Measurements from ENCODE around the gene VCX3A. TPM values are rescaled to one million over a fixed set of nuclear protein-coding genes. Genes with fewer than 3 reads are reported as not detected.
"Not testable (repeated sequence)": the region's sequence is repeated elsewhere in the genome, so short reads cannot be mapped to it uniquely, and the experiment has no call there.

The VCX3A gene
- not detected for total RNA-seq

DNA sequence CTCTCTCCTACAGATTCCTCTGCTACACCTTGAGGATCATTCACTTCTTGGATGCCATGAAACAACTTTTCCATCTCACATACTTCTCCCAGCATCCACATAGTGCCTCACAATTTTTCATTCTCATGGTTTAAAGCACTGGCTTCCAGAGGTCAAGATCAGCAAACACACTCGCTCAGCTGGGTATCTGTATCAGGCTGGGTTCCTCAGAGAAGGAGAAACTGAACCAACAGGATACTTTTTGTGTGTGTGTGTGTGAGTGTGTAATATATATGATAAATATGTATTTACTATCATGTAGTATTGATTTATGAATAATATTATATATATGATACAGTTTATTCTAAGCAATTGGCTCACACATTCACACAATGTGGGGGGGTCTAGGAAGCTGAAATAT, at the start of gene VCX3A:
TSS of gene VCX3A (minus strand) at position 101 of the 400 bp plus-strand sequence. CDS start 621 bp downstream, outside the sequence.
- not testable (repeated sequence) for H3K27ac Mint-ChIP-seq; H3K9me3 Mint-ChIP-seq; H3K4me3 Mint-ChIP-seq; H3K36me3 Mint-ChIP-seq (ENCODE audit: low read depth); H3K4me1 Mint-ChIP-seq; ATAC-seq (replicated peaks); H3K27me3 Mint-ChIP-seq

DNA sequence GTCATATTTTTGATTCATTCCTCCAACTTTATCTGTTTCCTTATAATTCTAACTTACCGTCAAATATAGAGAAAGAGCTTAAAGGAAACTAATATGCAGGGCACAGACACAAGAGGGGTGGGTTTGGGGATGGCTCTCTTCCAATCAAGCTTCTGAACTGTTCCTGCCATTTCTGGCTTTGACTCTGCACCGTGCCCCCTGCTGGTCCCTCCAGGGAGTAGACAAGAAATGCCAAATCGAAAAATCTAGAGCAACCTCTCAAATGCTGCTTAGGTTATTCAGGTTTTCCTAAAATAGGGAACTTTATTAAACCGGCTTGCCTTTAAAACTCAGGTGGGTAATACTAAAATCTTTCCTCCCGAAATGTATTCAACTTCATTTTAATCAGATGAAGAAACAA, 39.8 kb upstream of the VCX3A start:
- H3K27ac Mint-ChIP-seq = no peak overlapping the region
- H3K4me1 Mint-ChIP-seq = no peaks in the 10 kb centered on the region
- no peaks in the 10 kb centered on the region for H3K9me3 Mint-ChIP-seq
- no peak overlapping the region for H3K4me3 Mint-ChIP-seq
- no peaks in the 10 kb centered on the region for H3K27me3 Mint-ChIP-seq
- ATAC-seq (replicated peaks) = no peak
- no peaks in the 10 kb centered on the region for H3K36me3 Mint-ChIP-seq (ENCODE audit: low read depth)

DNA sequence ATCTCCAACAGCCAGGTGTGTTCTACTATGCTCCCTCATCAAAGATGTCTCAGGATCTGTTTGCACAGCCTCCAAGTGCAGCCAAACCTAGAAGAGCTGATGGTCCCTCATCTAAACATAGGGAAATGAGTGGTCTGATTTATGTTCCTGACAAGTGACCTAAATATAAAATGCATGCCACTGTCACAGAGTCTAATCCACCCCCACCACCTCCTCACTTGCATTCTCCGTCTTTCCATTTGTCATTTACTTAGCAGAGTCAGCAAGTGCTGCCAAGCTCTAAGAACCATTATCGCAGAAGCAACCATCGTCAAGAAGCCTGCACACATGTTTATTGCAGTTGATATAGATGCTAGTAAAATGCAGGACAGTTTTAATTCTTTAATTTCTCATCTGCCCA, 33.1 kb upstream of the VCX3A start:
- no peak overlapping the region for H3K27ac Mint-ChIP-seq
- no peaks in the 10 kb centered on the region for H3K9me3 Mint-ChIP-seq
- no peaks in the 10 kb centered on the region for H3K4me1 Mint-ChIP-seq
- H3K27me3 Mint-ChIP-seq = no peaks in the 10 kb centered on the region
- no peak overlapping the region for H3K4me3 Mint-ChIP-seq
- H3K36me3 Mint-ChIP-seq (ENCODE audit: low read depth) = no peaks in the 10 kb centered on the region
- ATAC-seq (replicated peaks) = no peak

DNA sequence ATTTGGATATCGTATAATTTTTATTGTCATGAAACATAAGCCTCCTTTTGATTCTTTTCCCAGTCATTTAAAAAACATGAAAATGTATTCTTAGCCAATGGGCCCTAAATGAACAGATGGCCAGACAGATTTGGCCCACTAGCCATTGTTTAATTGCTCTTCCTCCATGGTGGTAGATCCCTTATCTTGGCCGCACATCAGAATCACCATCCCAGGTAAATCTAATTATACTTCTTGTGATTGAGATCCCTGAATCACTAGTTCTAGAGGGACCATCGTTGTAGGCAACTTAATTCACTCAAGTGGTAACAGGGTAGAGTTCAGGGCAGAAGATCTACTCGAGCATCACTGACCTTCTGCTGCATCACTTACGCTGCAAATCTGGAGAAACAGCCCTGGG, 24.1 kb upstream of the VCX3A start:
- Mint-ChIP-seq H3K9me3 (peaks cover 1% of the 10 kb centered on the region), H3K27me3 (no peaks in the 10 kb centered on the region), H3K27ac (no peak overlapping the region), H3K4me1 (no peaks in the 10 kb centered on the region), H3K36me3 (ENCODE audit: low read depth) (no peaks in the 10 kb centered on the region), H3K4me3 (no peak overlapping the region)
- ATAC-seq (replicated peaks) = no peak

DNA sequence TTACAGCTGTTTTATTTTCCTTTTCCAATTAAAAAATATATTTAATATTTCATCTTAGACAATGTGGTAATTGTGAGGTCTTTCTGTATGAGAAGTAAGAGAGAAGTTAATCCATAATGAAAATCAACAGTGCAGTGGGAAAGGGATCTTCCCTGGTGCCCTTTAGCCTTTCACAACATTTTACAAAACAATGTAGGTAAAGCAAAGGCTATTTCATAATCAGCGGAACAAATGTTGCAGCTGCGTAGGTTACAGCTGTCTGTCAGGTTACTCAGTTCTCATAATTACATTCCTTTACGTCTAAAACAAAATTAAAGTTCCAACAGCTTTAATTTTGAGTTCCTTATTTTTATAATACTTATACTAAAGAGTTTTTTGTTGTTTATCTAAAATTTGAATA, 22.8 kb upstream of the VCX3A start:
- Mint-ChIP-seq H3K27ac (no peak overlapping the region), H3K36me3 (ENCODE audit: low read depth) (no peaks in the 10 kb centered on the region), H3K4me1 (no peaks in the 10 kb centered on the region), H3K4me3 (no peak overlapping the region), H3K27me3 (no peaks in the 10 kb centered on the region), H3K9me3 (peaks cover 5% of the 10 kb centered on the region)
- no peak for ATAC-seq (replicated peaks)

DNA sequence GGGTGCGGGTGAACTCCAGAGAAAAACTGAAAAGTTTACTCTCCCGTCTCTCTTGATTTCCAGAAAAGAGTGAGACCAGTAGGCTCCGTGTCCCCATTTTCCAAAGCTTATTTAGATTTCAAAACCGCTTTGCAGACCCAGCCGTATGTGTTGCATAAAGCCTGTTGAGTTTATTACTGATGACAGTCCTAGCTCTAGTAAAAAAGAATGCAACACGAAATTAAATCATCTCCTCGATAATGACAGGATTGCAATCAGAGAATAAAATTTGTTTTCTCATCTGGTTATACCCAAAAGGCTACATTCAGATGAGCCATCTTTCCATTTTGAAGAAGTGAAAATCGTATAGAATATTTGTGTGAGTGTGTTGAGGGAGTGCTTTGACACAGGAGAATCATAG, 16.1 kb upstream of the VCX3A start:
- Mint-ChIP-seq H3K27ac (no peak overlapping the region), H3K27me3 (no peaks in the 10 kb centered on the region), H3K9me3 (peaks cover 8% of the 10 kb centered on the region), H3K4me1 (no peaks in the 10 kb centered on the region), H3K36me3 (ENCODE audit: low read depth) (no peaks in the 10 kb centered on the region), H3K4me3 (no peak overlapping the region)
- ATAC-seq (replicated peaks) = no peak

DNA sequence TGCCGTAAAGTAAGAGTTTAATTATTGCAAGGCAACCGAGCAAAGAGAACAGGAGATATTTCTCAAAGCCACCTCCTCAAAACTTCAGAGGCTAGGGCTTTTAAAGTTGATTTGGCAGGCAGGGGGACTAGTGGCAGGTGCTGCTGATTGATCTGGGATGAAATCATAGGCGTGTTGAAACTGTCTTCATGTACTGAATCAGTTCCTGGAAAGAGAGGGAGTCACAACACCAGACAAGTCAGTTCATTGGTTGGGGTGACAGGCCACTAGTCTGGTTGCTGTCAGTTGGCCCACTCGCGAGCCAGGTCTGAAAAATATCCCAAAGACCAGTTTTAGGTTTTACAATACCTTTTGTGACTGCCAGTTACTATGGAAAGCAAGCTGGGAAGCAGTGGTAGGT, 10.8 kb upstream of the VCX3A start:
- no peaks in the 10 kb centered on the region for H3K27me3 Mint-ChIP-seq
- no peak overlapping the region for H3K4me3 Mint-ChIP-seq
- H3K27ac Mint-ChIP-seq = no peak overlapping the region
- H3K9me3 Mint-ChIP-seq = no peaks in the 10 kb centered on the region
- H3K4me1 Mint-ChIP-seq = no peaks in the 10 kb centered on the region
- no peak for ATAC-seq (replicated peaks)
- H3K36me3 Mint-ChIP-seq (ENCODE audit: low read depth) = no peaks in the 10 kb centered on the region

DNA sequence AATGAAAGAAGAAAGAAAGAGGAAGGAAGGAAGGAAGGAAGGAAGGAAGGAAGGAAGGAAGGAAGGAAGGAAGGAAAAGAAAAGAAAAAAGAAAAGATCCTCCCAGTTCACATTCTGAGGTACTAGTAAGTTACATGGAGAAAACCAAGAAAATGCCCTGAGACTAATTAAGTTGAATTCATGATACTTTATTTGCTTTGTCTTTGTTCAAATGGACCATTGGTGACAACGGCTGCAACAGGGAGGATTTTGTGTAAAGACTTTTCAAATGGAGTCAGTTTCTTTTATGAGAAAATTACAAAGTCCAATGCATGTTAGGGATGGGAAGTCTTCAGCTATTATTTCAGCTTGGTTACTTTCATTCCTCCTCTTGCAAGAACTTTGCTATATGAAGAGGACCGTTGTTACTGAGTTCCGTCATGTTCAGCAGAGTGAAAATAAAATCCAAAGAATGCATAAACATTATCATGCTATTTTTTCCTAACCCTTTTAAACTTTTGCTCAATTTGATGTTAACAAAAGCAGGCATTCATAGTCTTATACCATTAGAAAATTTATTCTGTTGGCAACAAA, 8.3 kb downstream of the VCX3A start:
- Mint-ChIP-seq H3K27ac (no peak overlapping the region), H3K27me3 (no peaks in the 10 kb centered on the region), H3K4me3 (no peak overlapping the region), H3K36me3 (ENCODE audit: low read depth) (no peaks in the 10 kb centered on the region), H3K9me3 (no peaks in the 10 kb centered on the region), H3K4me1 (no peaks in the 10 kb centered on the region)
- no peak for ATAC-seq (replicated peaks)

DNA sequence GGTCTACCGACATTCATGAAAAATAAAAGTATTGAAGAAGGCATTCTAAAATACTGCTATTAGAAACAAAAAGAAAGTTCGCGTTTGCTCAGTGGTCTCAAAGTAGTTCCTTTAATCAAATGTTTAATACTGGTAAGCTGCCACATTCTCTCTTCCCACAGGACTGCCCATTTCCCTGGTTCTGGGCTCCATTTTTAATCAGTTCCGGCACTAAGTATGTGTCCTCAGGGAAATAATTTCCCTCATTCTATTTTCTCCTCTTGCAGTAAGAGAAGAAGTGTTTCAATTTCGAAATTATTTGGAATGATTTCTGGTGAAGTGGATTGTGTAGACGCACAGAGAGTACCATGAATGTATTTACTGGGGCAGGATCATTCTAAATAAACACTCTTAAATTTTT, 17.5 kb downstream of the VCX3A start:
- Mint-ChIP-seq H3K36me3 (ENCODE audit: low read depth) (no peaks in the 10 kb centered on the region), H3K27ac (no peak overlapping the region), H3K9me3 (no peaks in the 10 kb centered on the region), H3K27me3 (no peaks in the 10 kb centered on the region), H3K4me1 (no peaks in the 10 kb centered on the region), H3K4me3 (no peak overlapping the region)
- no peak for ATAC-seq (replicated peaks)

DNA sequence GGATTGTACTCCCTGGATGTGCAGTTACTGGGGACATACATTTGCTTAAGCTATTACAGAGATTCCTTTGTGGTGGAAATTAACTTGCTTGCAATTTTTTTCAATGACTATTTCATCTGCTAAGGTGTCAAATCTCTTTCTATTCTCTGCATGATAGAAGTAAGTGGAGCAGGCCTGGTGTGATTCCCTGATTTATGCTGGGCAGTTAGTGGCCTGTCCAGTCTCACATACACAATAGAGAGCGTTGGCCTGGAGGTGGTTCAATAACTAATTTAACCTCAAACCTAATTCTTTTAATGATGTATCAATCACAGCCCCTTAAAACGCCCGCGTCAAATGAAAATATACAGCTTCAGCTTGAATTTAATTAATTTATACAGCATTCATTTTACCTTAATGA, 28.5 kb downstream of the VCX3A start:
- Mint-ChIP-seq H3K27me3 (no peaks in the 10 kb centered on the region), H3K4me3 (no peak overlapping the region), H3K27ac (no peak overlapping the region), H3K9me3 (no peaks in the 10 kb centered on the region), H3K4me1 (no peaks in the 10 kb centered on the region), H3K36me3 (ENCODE audit: low read depth) (no peaks in the 10 kb centered on the region)
- ATAC-seq (replicated peaks) = no peak

DNA sequence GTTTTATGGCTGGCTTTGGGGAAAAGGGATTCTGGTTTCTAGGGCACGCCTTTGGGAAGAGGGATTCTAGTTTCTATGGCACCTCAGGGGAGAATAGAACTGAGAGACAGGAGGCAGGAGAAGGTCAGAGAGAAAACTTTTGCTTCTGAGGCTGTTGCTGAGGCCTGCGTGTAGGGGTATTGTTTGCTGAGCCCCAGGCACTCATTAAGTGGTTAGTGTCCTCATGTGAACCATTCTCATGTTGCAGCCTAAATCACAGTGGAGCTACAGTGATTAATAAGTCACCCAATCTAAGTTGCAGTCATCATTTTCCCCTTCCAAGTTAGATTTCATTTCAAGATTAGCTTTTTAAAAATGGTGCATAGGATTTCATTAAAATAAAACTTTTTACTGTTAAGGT, 29.0 kb downstream of the VCX3A start:
- Mint-ChIP-seq H3K27ac (no peak overlapping the region), H3K27me3 (no peaks in the 10 kb centered on the region), H3K4me3 (no peak overlapping the region), H3K9me3 (no peaks in the 10 kb centered on the region), H3K36me3 (ENCODE audit: low read depth) (no peaks in the 10 kb centered on the region), H3K4me1 (no peaks in the 10 kb centered on the region)
- no peak for ATAC-seq (replicated peaks)

DNA sequence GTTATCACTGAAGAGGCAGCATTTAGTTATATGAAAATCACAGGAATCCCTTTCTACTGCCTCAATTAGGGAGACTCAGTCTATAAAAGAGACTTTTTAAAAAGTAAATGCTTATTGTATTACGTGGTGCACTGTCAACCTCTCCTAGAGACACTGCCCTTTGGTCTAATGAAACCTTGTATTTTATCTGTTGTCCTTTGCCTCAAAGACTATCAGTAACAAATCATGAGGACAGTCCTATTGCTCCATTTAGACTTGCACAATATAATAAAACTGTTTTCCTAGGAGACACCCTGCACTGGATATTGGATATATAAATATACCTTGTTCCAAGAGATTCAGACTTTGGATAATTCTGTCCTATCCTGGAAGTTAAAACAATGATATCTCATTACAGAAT, 34.2 kb downstream of the VCX3A start:
- no peak for ATAC-seq (replicated peaks)
- H3K9me3 Mint-ChIP-seq = no peaks in the 10 kb centered on the region
- no peak overlapping the region for H3K4me3 Mint-ChIP-seq
- H3K27me3 Mint-ChIP-seq = no peaks in the 10 kb centered on the region
- H3K36me3 Mint-ChIP-seq (ENCODE audit: low read depth) = no peaks in the 10 kb centered on the region
- H3K27ac Mint-ChIP-seq = no peak overlapping the region
- H3K4me1 Mint-ChIP-seq = no peaks in the 10 kb centered on the region

DNA sequence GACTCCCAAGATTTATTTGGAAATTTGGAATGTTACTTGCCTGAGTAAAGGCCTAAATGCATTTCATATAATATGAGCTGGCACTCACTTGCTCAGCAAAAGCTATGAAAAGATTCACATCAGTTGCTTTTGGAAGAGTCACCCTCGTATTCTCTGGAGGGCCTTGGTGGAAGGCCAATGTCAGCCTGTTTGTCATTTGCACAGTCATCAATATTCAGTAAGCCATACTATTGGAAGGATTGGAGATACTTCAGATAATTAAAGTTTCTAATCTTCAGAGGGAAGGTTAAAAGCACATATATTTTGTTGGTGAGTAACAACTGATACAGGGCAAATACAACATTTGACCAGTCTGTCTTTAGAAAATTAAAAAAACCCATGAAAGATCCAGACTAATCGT, 36.6 kb downstream of the VCX3A start:
- H3K4me3 Mint-ChIP-seq = no peak overlapping the region
- H3K36me3 Mint-ChIP-seq (ENCODE audit: low read depth) = no peaks in the 10 kb centered on the region
- H3K4me1 Mint-ChIP-seq = no peaks in the 10 kb centered on the region
- H3K9me3 Mint-ChIP-seq = no peaks in the 10 kb centered on the region
- ATAC-seq (replicated peaks) = no peak
- H3K27ac Mint-ChIP-seq = no peak overlapping the region
- H3K27me3 Mint-ChIP-seq = no peaks in the 10 kb centered on the region

All from activated T-helper 17 cell treated with anti-CD3 and anti-CD28 coated beads, Interleukin-2, amount 50 U/mL, for 72 hours (primary cell).